Right renal cortex interstitium (tissue), 3 donors: ENCODE data around the gene RAD54L2. TPM values are rescaled to one million over a fixed set of nuclear protein-coding genes. Genes with fewer than 3 reads are reported as not detected.

Source experiments
- polyA plus RNA-seq, 3 donors: library from polyadenylated mRNA; unstranded; fragments of 120-200 nt; gene quantifications; one replicate each; pipeline ENCODE4 v1.2.1, GENCODE V29; 2013; ENCODE audit not compliant: insufficient read length in 3 of 3

RAD54L2 gene
- polyA plus RNA-seq, 3 donors: 14.2 to 15.2 (median 14.9) TPM

Other genes with a start within 250 kb of the RAD54L2 start
- gene MANF, start 153.4 kb upstream of the RAD54L2 start, polyA plus RNA-seq: 100 to 1,000 TPM; 133 to 144 (median 138) TPM
- gene RBM15B, start 147.4 kb upstream of the RAD54L2 start, polyA plus RNA-seq: 10 to 100 TPM; 38.2 to 40.7 (median 40.2) TPM
- 10 to 100 TPM; 32.1 to 33.8 (median 33.0) TPM for gene DCAF1, start 38.7 kb upstream of the RAD54L2 start, polyA plus RNA-seq
- 10 to 100 TPM; 63.5 to 75.0 (median 64.2) TPM for gene TEX264, start 132.5 kb downstream of the RAD54L2 start, polyA plus RNA-seq
- gene GRM2, start 168.3 kb downstream of the RAD54L2 start, polyA plus RNA-seq: under 1 TPM; 0.43 to 0.69 (median 0.55) TPM
- gene IQCF6, start 240.5 kb downstream of the RAD54L2 start, polyA plus RNA-seq: not detected